ENCODE data around the gene USP13. TPM values are rescaled to one million over a fixed set of nuclear protein-coding genes. Genes with fewer than 3 reads are reported as not detected.

The USP13 gene
- total and polyA plus RNA-seq, 2 experiments from 2014 or later: 9.6 to 22.7 TPM

DNA sequence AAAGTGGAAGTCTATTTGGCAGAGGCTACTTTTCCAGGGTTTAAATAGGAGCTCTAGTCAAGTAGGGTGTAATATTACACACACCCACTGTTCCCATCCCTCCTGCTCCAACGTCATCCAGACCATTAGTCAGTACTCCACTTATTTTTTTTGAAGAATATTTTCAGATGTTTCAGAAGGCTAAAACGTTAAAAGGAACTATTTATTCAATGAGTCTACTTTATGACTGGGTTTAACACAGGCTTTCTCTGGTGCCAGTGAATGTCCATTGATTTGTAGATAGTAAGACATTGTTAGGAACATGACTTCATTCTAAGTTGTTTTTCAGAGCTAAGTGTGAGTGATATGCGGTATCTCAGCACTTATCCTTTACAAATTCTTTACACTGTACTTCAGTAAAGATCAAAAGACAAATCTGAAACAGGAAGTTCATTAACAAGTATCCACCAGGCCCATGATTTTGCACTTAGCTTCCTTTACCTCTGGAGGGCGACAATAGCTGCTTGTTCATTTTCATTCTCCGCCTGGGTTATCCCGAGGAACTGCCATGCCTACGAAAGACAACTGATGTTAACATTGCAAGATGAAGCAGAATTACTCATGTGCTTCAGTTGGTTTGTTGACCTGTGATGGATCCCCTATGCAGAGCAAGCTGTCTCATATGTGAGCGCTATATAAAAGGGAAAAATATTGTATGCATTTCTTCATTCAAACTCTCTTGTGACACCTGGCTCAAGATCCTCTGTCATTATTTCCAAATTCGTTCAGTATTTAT, 158.7 kb downstream of the USP13 start:
- no peaks in the 10 kb centered on the region for H3F3A ChIP-seq (replicated peaks; ENCODE audit: low read depth)
- no peak overlapping the region for H3K4me2 ChIP-seq

DNA sequence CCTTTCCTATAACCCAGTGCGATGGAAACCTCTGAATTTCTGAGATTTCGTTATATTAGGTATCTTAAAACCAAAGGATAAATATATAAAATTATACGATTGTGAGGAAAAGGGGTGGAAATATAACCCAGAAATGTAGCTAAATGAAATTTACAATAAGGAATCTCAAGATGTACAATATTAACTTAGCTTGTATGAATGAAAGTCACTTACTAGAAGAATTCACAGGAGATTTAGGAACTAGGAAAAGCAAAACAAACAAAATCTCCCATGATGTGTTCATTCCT, 159.2 kb downstream of the USP13 start:
- Histone ChIP-seq H3K9me2 (ENCODE audit: insufficient read depth) (no peaks in the 10 kb centered on the region), H3K79me2 (replicated peaks; ENCODE audit: insufficient read depth) (no peaks in the 10 kb centered on the region), H4K20me1 (replicated peaks; ENCODE audit: insufficient read depth) (no peaks in the 10 kb centered on the region), H3F3A (replicated peaks; ENCODE audit: low read depth) (no peaks in the 10 kb centered on the region), H3K36me3 (ENCODE audit: insufficient read depth) (no peaks in the 10 kb centered on the region), H3K27ac (ENCODE audit: low read depth) (no peak overlapping the region), H3K4me3 (no peak overlapping the region), H3K27me3 (ENCODE audit: insufficient read depth) (no peaks in the 10 kb centered on the region), H3K4me1 (ENCODE audit: insufficient read depth) (no peaks in the 10 kb centered on the region), H2AFZ (no peak overlapping the region), H3K4me2 (no peak overlapping the region)
- ATAC-seq (no peak), DNase-seq (ENCODE audit: low spot score) (no peak)
- no peaks in the 10 kb centered on the region for H3K27me3 Mint-ChIP-seq (ENCODE audit: insufficient read depth, low read depth, poor library complexity)
- no peaks in the 10 kb centered on the region for H3K4me1 Mint-ChIP-seq
- H3K27ac Mint-ChIP-seq: no peak overlapping the region
- no peak overlapping the region for H3K4me3 Mint-ChIP-seq
- H3K36me3 Mint-ChIP-seq (ENCODE audit: low read depth): peaks cover 5% of the 10 kb centered on the region; the same call in 2 of the 3 replicates
- TF ChIP-seq STAT1 (IDR thresholded peaks at IDR 0.05; ENCODE audit: unreplicated experiment) (no peak), REST (IDR thresholded peaks at IDR 0.05; ENCODE audit: unreplicated experiment) (no peak), NANOG (IDR thresholded peaks at IDR 0.05; ENCODE audit: borderline replicate concordance) (no peak), CREB1 (CRISPR knock-in tag; IDR thresholded peaks at IDR 0.05; ENCODE audit: low read depth) (no peak), EZH2 (IDR thresholded peaks at IDR 0.05; ENCODE audit: low read depth, unreplicated experiment) (no peak)
- TF ChIP-seq, protein P1, sequence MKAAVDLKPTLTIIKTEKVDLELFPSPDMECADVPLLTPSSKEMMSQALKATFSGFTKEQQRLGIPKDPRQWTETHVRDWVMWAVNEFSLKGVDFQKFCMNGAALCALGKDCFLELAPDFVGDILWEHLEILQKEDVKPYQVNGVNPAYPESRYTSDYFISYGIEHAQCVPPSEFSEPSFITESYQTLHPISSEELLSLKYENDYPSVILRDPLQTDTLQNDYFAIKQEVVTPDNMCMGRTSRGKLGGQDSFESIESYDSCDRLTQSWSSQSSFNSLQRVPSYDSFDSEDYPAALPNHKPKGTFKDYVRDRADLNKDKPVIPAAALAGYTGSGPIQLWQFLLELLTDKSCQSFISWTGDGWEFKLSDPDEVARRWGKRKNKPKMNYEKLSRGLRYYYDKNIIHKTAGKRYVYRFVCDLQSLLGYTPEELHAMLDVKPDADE (IDR thresholded peaks at IDR 0.05): no peak
- TF ChIP-seq, protein P2, sequence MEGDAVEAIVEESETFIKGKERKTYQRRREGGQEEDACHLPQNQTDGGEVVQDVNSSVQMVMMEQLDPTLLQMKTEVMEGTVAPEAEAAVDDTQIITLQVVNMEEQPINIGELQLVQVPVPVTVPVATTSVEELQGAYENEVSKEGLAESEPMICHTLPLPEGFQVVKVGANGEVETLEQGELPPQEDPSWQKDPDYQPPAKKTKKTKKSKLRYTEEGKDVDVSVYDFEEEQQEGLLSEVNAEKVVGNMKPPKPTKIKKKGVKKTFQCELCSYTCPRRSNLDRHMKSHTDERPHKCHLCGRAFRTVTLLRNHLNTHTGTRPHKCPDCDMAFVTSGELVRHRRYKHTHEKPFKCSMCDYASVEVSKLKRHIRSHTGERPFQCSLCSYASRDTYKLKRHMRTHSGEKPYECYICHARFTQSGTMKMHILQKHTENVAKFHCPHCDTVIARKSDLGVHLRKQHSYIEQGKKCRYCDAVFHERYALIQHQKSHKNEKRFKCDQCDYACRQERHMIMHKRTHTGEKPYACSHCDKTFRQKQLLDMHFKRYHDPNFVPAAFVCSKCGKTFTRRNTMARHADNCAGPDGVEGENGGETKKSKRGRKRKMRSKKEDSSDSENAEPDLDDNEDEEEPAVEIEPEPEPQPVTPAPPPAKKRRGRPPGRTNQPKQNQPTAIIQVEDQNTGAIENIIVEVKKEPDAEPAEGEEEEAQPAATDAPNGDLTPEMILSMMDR (conservative IDR thresholded peaks at IDR 0.05; ENCODE audit: low read depth in 2 of 2): no peak
- no peaks in the 10 kb centered on the region for H3K9me3 Mint-ChIP-seq

More for the DNA sequence above, 158.7 kb downstream of the USP13 start:
- Histone ChIP-seq H4K20me1 (replicated peaks; ENCODE audit: insufficient read depth) (no peaks in the 10 kb centered on the region), H3K79me2 (replicated peaks; ENCODE audit: insufficient read depth) (no peaks in the 10 kb centered on the region), H3K4me3 (no peak overlapping the region), H3K36me3 (ENCODE audit: insufficient read depth) (no peaks in the 10 kb centered on the region), H3K9me2 (ENCODE audit: insufficient read depth) (no peaks in the 10 kb centered on the region), H3K27me3 (ENCODE audit: insufficient read depth) (no peaks in the 10 kb centered on the region), H2AFZ (no peak overlapping the region), H3K4me1 (ENCODE audit: insufficient read depth) (no peaks in the 10 kb centered on the region), H3K27ac (ENCODE audit: low read depth) (no peak overlapping the region)
- peak; percentile 90 for DNase-seq (ENCODE audit: low spot score)
- Mint-ChIP-seq H3K36me3 (ENCODE audit: low read depth) (peaks cover 5% of the 10 kb centered on the region; the same call in 2 of the 3 replicates), H3K27me3 (ENCODE audit: insufficient read depth, low read depth, poor library complexity) (no peaks in the 10 kb centered on the region), H3K4me3 (no peak overlapping the region), H3K9me3 (no peaks in the 10 kb centered on the region), H3K27ac (no peak overlapping the region), H3K4me1 (no peaks in the 10 kb centered on the region)
- TF ChIP-seq, protein P2 (conservative IDR thresholded peaks at IDR 0.05; ENCODE audit: low read depth in 2 of 2): peak; percentile 87 to 93
- no peak for TF ChIP-seq STAT1 (IDR thresholded peaks at IDR 0.05; ENCODE audit: unreplicated experiment)
- ATAC-seq: peak; percentile 88
